ENCODE results near the gene DDX39A. TPM values are rescaled to one million over a fixed set of nuclear protein-coding genes. Genes with fewer than 3 reads are reported as not detected.
A peak's percentile ranks its signal among the peaks of the same experiment; 100 is the strongest.
"Not testable (repeated sequence)": the region's sequence is repeated elsewhere in the genome, so short reads cannot be mapped to it uniquely, and the experiment has no call there.

DDX39A gene
- polyA plus RNA-seq, 2 of the 4 experiments (the other 2 are of a cell fraction): 59.0 to 118 TPM

GRCh38 chr19:14467816-14468215, 48.7 kb upstream of the DDX39A start (continued):
- 0 out of 3 replicates have a peak, but pooled peaks have one; percentile 10 for TF ChIP-seq CTCF (IDR thresholded peaks at IDR 0.05)
- no peak for TF ChIP-seq ATOH8 (CRISPR knock-in tag; IDR thresholded peaks at IDR 0.05; ENCODE audit: low read depth)
- no peak for TF ChIP-seq FOSL2 (IDR thresholded peaks at IDR 0.05)
- peak; percentile 31; the same call in 1 of the 2 replicates for TF ChIP-seq FOSL2 (CRISPR knock-in tag; IDR thresholded peaks at IDR 0.05)
- TF ChIP-seq MYC (IDR thresholded peaks at IDR 0.05; ENCODE audit: borderline replicate concordance, low read length): no peak
- TF ChIP-seq CEBPB (IDR thresholded peaks at IDR 0.05): no peak

- ChIA-PET CTCF (interaction anchor here (0.8 to 2.7 kb wide), 9 partner anchors 8 to 331 kb away, joined by 3 to 22 read pairs (median 3); partner anchors contain the start of genes ASF1B and PTGER1), POLR2A (no interaction called here)
- Histone ChIP-seq H3K9me3 (no peaks in the 10 kb centered on the region), H3K4me2 (no peak overlapping the region), H3K4me3 (no peak overlapping the region), H3K27ac (no peak overlapping the region), H3K4me1 (0 out of 3 replicates have a peak, but pooled peaks cover 2% of the 10 kb centered on the region)
- no peak for DNase-seq (ENCODE audit: low read depth in 1 of 2, low spot score in 1 of 2)
- WGBS (ENCODE audit: missing lambda C conversion rate): 88% methylated on average over 11 of the region's 12 CpGs
- no peak for TF ChIP-seq POLR2A (IDR thresholded peaks at IDR 0.05; ENCODE audit: low read length)
- TF ChIP-seq HDAC2 (IDR thresholded peaks at IDR 0.05): no peak
- TF ChIP-seq HOXB13 (CRISPR knock-in tag; IDR thresholded peaks at IDR 0.05; ENCODE audit: low read depth): no peak
- TF ChIP-seq USF2 (IDR thresholded peaks at IDR 0.05): no peak
- no peak for TF ChIP-seq JUN (IDR thresholded peaks at IDR 0.05)
- no peak for FAIRE-seq
- no peak for ATAC-seq
These were observed 48.2 kb upstream of the DDX39A start for GRCh38 chr19:14467391-14467790.

GRCh38 chr19:14463747-14464146, 44.6 kb upstream of the DDX39A start:
- ChIA-PET CTCF (interaction anchor here (0.7 to 1.5 kb wide), 3 partner anchors 8 to 48 kb away, joined by 3 read pairs; no protein-coding TSS in a partner anchor), POLR2A (no interaction called here)
- DNase-seq (ENCODE audit: low read depth in 1 of 2, low spot score in 1 of 2) (no peak), ATAC-seq (no peak), FAIRE-seq (no peak)
- TF ChIP-seq PBX3 (IDR thresholded peaks at IDR 0.05): no peak
- TF ChIP-seq HEYL (CRISPR knock-in tag; IDR thresholded peaks at IDR 0.05): no peak
- TF ChIP-seq TFCP2L1 (CRISPR knock-in tag; IDR thresholded peaks at IDR 0.05): no peak
- TF ChIP-seq ZSCAN20 (CRISPR knock-in tag; IDR thresholded peaks at IDR 0.05): no peak
- no peak for TF ChIP-seq CBX8 (IDR thresholded peaks at IDR 0.05)
- TF ChIP-seq USF2 (IDR thresholded peaks at IDR 0.05): no peak
- no peak for TF ChIP-seq REST (IDR thresholded peaks at IDR 0.05)
- TF ChIP-seq RCOR1 (IDR thresholded peaks at IDR 0.05; ENCODE audit: low read depth, low read length): no peak
- TF ChIP-seq TP53 (CRISPR knock-in tag; IDR thresholded peaks at IDR 0.05): no peak
- TF ChIP-seq NFE2L2 (conservative IDR thresholded peaks at IDR 0.05; ENCODE audit: low read length): no peak
- TF ChIP-seq PHF8 (IDR thresholded peaks at IDR 0.05; ENCODE audit: borderline replicate concordance, low read depth): no peak
- no peak for TF ChIP-seq SMC3 (IDR thresholded peaks at IDR 0.05)
- no peak for TF ChIP-seq EHMT2 (IDR thresholded peaks at IDR 0.05; ENCODE audit: low read depth)
- TF ChIP-seq MAFK (IDR thresholded peaks at IDR 0.05; ENCODE audit: partially characterized antibody): no peak
- no peak for TF ChIP-seq CBX2 (IDR thresholded peaks at IDR 0.05; ENCODE audit: borderline replicate concordance, low read depth)
- H3K4me1 ChIP-seq: no peaks in the 10 kb centered on the region
- H3K9me3 ChIP-seq: no peaks in the 10 kb centered on the region
- no peak overlapping the region for H3K4me2 ChIP-seq
- WGBS (ENCODE audit: missing lambda C conversion rate): 91% methylated on average over 21 of the region's 21 CpGs
- H3K27ac ChIP-seq: no peak overlapping the region
- H3K4me3 ChIP-seq: no peak overlapping the region

- CTCF ChIA-PET: interaction anchor here (0.9 to 1.7 kb wide), 2 partner anchors 10 to 326 kb away, joined by 3 to 4 read pairs; partner anchors contain the start of gene ASF1B
- ATAC-seq; H3K27ac ChIP-seq; H3K4me2 ChIP-seq; H3K9me3 ChIP-seq; FAIRE-seq; H3K4me3 ChIP-seq; DNase-seq (ENCODE audit: low read depth in 1 of 2, low spot score in 1 of 2); POLR2A ChIA-PET; H3K4me1 ChIP-seq: not testable (repeated sequence)
- WGBS (ENCODE audit: missing lambda C conversion rate): 98% methylated on average over 7 of the region's 7 CpGs
These were observed 43.3 kb upstream of the DDX39A start for GRCh38 chr19:14462401-14462800.
